Erythroblast (primary cell): ENCODE data around the gene UQCR11.

Experiments
- GATA1 ChIP-seq: IDR thresholded peaks from 2 replicates; pipeline ENCODE4 v1.6.1; 2011; ENCODE audit warnings: low read depth, mild to moderate bottlenecking, control low read depth, low read length, moderate library complexity
- POLR2A ChIP-seq: IDR thresholded peaks from 2 replicates; pipeline ENCODE4 v1.6.1; 2011; ENCODE audit warnings: mild to moderate bottlenecking, low read length

DNA sequence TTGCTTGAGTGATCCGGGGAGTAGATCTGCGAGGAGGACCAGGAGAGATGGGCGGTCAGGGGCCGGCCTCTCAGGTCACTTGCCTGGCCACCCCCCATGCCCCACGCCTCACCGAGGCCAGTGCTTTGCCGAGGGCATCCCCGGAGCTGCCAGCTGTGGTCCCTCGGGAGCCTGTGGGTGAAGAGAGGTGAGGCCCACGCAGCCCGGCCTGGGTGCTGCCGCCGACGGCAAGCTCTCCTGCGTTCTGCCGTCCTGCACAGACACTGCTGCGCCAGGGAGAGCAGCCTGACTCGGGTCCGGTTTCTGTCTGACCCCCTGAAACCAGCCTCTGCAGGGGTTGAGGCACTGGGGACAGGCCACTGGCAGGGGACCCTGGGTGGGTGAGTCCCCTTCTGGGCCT, 15.8 kb upstream of the UQCR11 start:
- no peak for TF ChIP-seq POLR2A
- no peak for TF ChIP-seq GATA1
